Measurements from ENCODE around the gene FBXL7. TPM values are rescaled to one million over a fixed set of nuclear protein-coding genes. Genes with fewer than 3 reads are reported as not detected.

The FBXL7 gene
- total RNA-seq, 2 experiments from 2014 or later, result not detected

DNA sequence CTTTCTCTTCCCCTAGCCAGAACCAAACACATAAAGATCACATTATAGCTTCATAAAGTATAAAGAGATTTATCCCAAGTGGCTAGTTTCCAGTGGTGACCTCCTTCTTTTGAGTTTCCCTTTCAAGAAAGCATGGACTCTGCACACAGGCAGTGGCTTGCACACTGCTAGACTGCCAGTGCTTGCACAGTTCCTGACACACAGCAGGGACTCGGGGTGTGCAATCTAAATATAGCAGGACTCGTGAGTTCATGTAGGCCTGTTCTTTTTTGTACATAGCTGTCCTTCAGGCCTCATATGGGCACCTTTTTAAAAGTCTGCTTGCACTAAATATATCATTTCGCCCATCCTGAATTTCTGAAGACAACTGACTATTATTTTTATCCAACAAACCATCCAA, 308.6 kb downstream of the FBXL7 start:
- intact Hi-C loops (cut with micrococcal nuclease; ENCODE audit: unreplicated experiment), result no loop called here
- CTCF ChIA-PET (ENCODE audit: unreplicated experiment), result no interaction called here
- TF ChIP-seq EZH2phosphoT487 (IDR thresholded peaks at IDR 0.05; ENCODE audit: borderline replicate concordance, low read depth, low read length), result no peak
- TF ChIP-seq, protein P1, sequence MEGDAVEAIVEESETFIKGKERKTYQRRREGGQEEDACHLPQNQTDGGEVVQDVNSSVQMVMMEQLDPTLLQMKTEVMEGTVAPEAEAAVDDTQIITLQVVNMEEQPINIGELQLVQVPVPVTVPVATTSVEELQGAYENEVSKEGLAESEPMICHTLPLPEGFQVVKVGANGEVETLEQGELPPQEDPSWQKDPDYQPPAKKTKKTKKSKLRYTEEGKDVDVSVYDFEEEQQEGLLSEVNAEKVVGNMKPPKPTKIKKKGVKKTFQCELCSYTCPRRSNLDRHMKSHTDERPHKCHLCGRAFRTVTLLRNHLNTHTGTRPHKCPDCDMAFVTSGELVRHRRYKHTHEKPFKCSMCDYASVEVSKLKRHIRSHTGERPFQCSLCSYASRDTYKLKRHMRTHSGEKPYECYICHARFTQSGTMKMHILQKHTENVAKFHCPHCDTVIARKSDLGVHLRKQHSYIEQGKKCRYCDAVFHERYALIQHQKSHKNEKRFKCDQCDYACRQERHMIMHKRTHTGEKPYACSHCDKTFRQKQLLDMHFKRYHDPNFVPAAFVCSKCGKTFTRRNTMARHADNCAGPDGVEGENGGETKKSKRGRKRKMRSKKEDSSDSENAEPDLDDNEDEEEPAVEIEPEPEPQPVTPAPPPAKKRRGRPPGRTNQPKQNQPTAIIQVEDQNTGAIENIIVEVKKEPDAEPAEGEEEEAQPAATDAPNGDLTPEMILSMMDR (conservative IDR thresholded peaks at IDR 0.05; ENCODE audit: low read length), result no peak

DNA sequence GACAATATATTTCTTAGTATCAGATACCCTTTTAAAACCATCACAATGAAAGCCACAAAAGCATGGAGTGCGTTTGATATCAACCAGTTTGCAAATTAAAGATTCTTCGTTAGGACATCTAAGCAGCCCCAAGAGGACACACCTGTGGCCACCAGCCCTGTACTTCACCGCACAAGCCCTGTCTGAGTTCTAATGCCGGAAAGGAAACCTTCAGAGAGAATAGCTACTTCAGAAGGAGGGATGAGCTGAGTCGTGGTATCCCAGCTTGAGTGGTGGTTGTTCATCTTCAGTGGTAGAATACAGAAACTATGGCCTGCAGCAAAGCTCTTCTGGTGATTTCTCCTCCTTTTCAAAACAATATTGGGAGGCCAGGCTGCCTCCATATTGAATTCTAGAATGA, 319.6 kb downstream of the FBXL7 start:
- Histone ChIP-seq H3K36me3 (ENCODE audit: insufficient read depth, low read length) (no peaks in the 10 kb centered on the region), H3K27ac (ENCODE audit: low read depth, low read length, poor library complexity, severe bottlenecking) (no peak overlapping the region), H2AFZ (ENCODE audit: low read length) (no peak overlapping the region), H3K4me2 (ENCODE audit: low read length) (no peak overlapping the region), H3K79me2 (ENCODE audit: insufficient read depth, low read depth, low read length) (no peaks in the 10 kb centered on the region), H3K4me3 (ENCODE audit: low read depth, low read length, poor library complexity, severe bottlenecking) (no peak overlapping the region), H3K9me3 (ENCODE audit: low read length) (no peaks in the 10 kb centered on the region), H3K4me1 (ENCODE audit: insufficient read depth, low read length, poor library complexity, severe bottlenecking) (no peaks in the 10 kb centered on the region), H3K9me2 (ENCODE audit: insufficient read depth, low read length) (no peaks in the 10 kb centered on the region), H4K20me1 (ENCODE audit: insufficient read depth, low read length) (no peaks in the 10 kb centered on the region)
- no peak for DNase-seq (ENCODE audit: low spot score)
- POLR2A ChIA-PET, result interaction anchor here (0.5 kb wide), 1 partner anchor 480 kb away, joined by 3 read pairs; no protein-coding TSS in a partner anchor
- BruUV-seq (replicated peaks), result no TSS peak
- TF ChIP-seq, protein P1 (conservative IDR thresholded peaks at IDR 0.05; ENCODE audit: low read length), result no peak
- no peak for TF ChIP-seq EZH2phosphoT487 (IDR thresholded peaks at IDR 0.05; ENCODE audit: borderline replicate concordance, low read depth, low read length)
- CTCF ChIA-PET (ENCODE audit: unreplicated experiment), result no interaction called here
- intact Hi-C loops (cut with micrococcal nuclease; ENCODE audit: unreplicated experiment), result no loop called here

More for the DNA sequence above, 308.6 kb downstream of the FBXL7 start:
- Histone ChIP-seq H4K20me1 (ENCODE audit: insufficient read depth, low read length) (no peaks in the 10 kb centered on the region), H3K4me2 (ENCODE audit: low read length) (no peak overlapping the region), H3K36me3 (ENCODE audit: insufficient read depth, low read length) (no peaks in the 10 kb centered on the region), H3K9me2 (ENCODE audit: insufficient read depth, low read length) (no peaks in the 10 kb centered on the region), H3K9me3 (ENCODE audit: low read length) (no peaks in the 10 kb centered on the region), H3K27ac (ENCODE audit: low read depth, low read length, poor library complexity, severe bottlenecking) (no peak overlapping the region), H3K4me1 (ENCODE audit: insufficient read depth, low read length, poor library complexity, severe bottlenecking) (no peaks in the 10 kb centered on the region), H2AFZ (ENCODE audit: low read length) (no peak overlapping the region), H3K79me2 (ENCODE audit: insufficient read depth, low read depth, low read length) (no peaks in the 10 kb centered on the region), H3K4me3 (ENCODE audit: low read depth, low read length, poor library complexity, severe bottlenecking) (no peak overlapping the region)
- DNase-seq (ENCODE audit: low spot score), result no peak
- BruUV-seq (replicated peaks), result no TSS peak
- POLR2A ChIA-PET, result interaction anchor here (0.6 to 0.9 kb wide), 3 partner anchors 16 to 234 kb away, joined by 3 read pairs; no protein-coding TSS in a partner anchor

DNA sequence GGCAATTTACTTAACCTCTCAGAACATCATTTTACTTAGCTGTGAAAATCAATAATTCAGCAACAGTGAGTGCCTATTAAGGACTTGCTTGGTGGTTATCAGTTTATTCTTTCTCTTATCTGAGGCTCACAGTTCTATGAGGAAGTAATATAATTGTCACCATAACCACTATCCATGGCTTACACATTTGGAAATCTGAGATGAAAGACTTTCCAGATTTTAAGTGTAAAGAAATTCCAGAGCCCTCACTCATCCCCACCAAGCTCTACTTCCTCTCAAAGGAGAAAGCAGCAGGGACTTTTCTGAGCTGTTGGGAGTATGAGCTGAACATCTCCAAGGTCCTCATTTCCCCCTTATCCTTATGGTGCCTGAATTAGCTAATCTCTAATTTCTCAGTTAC, 321.5 kb downstream of the FBXL7 start:
- intact Hi-C loops (cut with micrococcal nuclease; ENCODE audit: unreplicated experiment), result no loop called here
- Histone ChIP-seq H3K9me3 (ENCODE audit: low read length) (no peaks in the 10 kb centered on the region), H3K27ac (ENCODE audit: low read depth, low read length, poor library complexity, severe bottlenecking) (no peak overlapping the region), H2AFZ (ENCODE audit: low read length) (no peak overlapping the region), H3K36me3 (ENCODE audit: insufficient read depth, low read length) (no peaks in the 10 kb centered on the region), H3K4me1 (ENCODE audit: insufficient read depth, low read length, poor library complexity, severe bottlenecking) (no peaks in the 10 kb centered on the region), H3K4me2 (ENCODE audit: low read length) (no peak overlapping the region), H3K4me3 (ENCODE audit: low read depth, low read length, poor library complexity, severe bottlenecking) (no peak overlapping the region), H3K79me2 (ENCODE audit: insufficient read depth, low read depth, low read length) (no peaks in the 10 kb centered on the region), H4K20me1 (ENCODE audit: insufficient read depth, low read length) (no peaks in the 10 kb centered on the region), H3K9me2 (ENCODE audit: insufficient read depth, low read length) (no peaks in the 10 kb centered on the region)
- ChIA-PET POLR2A (interaction anchor here (0.7 kb wide), 2 partner anchors 43 to 384 kb away, joined by 4 to 6 read pairs; no protein-coding TSS in a partner anchor), CTCF (ENCODE audit: unreplicated experiment) (no interaction called here)
- TF ChIP-seq, protein P1 (conservative IDR thresholded peaks at IDR 0.05; ENCODE audit: low read length), result no peak
- no peak for TF ChIP-seq EZH2phosphoT487 (IDR thresholded peaks at IDR 0.05; ENCODE audit: borderline replicate concordance, low read depth, low read length)
- BruUV-seq (replicated peaks), result no TSS peak
- no peak for DNase-seq (ENCODE audit: low spot score)
